SK-N-MC (cell line): ENCODE results near the gene ALOX15B.

Source experiments
- DNase-seq: peaks from one replicate; pipeline ENCODE4 v3.0.0-alpha.2; 2011; ENCODE audit warnings: low read depth, low spot score
- H3K27ac ChIP-seq: fragments of 200-600 bp; sonication (generic); 2 replicates; pipeline ENCODE4 v1.5.1; 2016; ENCODE audit warnings: mixed run types
- H3K36me3 ChIP-seq: fragments of 200-600 bp; sonication (generic); 2 replicates; pipeline ENCODE4 v1.6.1; 2017; ENCODE audit warnings: antibody characterized with exemption, low read length, mixed read lengths; ENCODE audit not compliant: insufficient read depth
- H3K4me3 ChIP-seq: fragments of 200-600 bp; sonication (generic); 2 replicates; pipeline ENCODE4 v1.5.1; 2016
- H3K9ac ChIP-seq: fragments of 200-600 bp; sonication (generic); 2 replicates; pipeline ENCODE4 v1.8.0; 2017; ENCODE audit warnings: mixed run types, mixed read lengths; ENCODE audit not compliant: insufficient read length
- H3K9me3 ChIP-seq: fragments of 200-600 bp; sonication (generic); 2 replicates; pipeline ENCODE4 v1.6.1; 2017; ENCODE audit warnings: low read depth, mild to moderate bottlenecking, antibody characterized with exemption, low read length, moderate library complexity, mixed read lengths
- EZH2 ChIP-seq: fragments of 200-600 bp; sonication (generic); IDR thresholded peaks from one replicate; pipeline ENCODE4 v1.6.1; 2017; ENCODE audit warnings: antibody characterized with exemption
- FOXP2 ChIP-seq: optimal IDR thresholded peaks from 2 replicates; pipeline ENCODE3; 2011; ENCODE audit warnings: mild to moderate bottlenecking, moderate library complexity; ENCODE audit not compliant: insufficient read depth; ENCODE audit errors: extremely low read length, control extremely low read depth
- POLR2AphosphoS5 ChIP-seq: IDR thresholded peaks from 2 replicates; pipeline ENCODE4 v1.6.1; 2012; ENCODE audit warnings: mild to moderate bottlenecking, low read depth, low read length, borderline replicate concordance

The ALOX15B gene

GRCh38 chr17:8044819-8045810, 6.3 kb downstream of the ALOX15B start:
- no peak overlapping the region for H3K9ac ChIP-seq
- no peak overlapping the region for H3K4me3 ChIP-seq
- no peak overlapping the region for H3K27ac ChIP-seq
- DNase-seq: no peak
- no peaks in the 10 kb centered on the region for H3K36me3 ChIP-seq
- TF ChIP-seq POLR2AphosphoS5 (no peak), FOXP2 (no peak), EZH2 (no peak)
- no peaks in the 10 kb centered on the region for H3K9me3 ChIP-seq

- Histone ChIP-seq H3K36me3 (no peaks in the 10 kb centered on the region), H3K4me3 (no peak overlapping the region), H3K9me3 (no peaks in the 10 kb centered on the region), H3K27ac (no peak overlapping the region), H3K9ac (no peak overlapping the region)
- TF ChIP-seq FOXP2: no peak
- TF ChIP-seq EZH2: no peak
- no peak for TF ChIP-seq POLR2AphosphoS5
- no peak for DNase-seq
Observed at GRCh38 chr17:8046306-8046928, 7.6 kb downstream of the ALOX15B start.

- no peak overlapping the region for H3K9ac ChIP-seq
- H3K27ac ChIP-seq: no peak overlapping the region
- no peak for TF ChIP-seq FOXP2
- no peak for TF ChIP-seq EZH2
- TF ChIP-seq POLR2AphosphoS5: no peak
Observed at GRCh38 chr17:8046929-8047768, 8.3 kb downstream of the ALOX15B start.

DNA sequence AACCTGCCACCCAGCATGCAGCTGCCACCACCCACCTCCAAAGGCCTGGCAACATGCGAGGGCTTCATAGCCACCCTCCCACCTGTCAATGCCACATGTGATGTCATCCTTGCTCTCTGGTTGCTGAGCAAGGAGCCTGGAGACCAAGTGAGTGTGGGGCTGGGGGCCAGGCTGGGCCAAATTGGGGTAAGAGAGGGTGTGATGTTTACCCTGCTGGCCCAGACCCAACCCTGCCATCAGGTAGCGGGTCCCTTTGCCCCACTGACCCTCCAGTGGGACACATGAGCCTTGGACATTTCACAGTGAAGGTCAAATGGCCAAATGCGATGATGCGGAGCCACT, 8.9 kb downstream of the ALOX15B start:
- no peak overlapping the region for H3K27ac ChIP-seq
- TF ChIP-seq EZH2: no peak
- TF ChIP-seq FOXP2: no peak
- no peak for TF ChIP-seq POLR2AphosphoS5
- DNase-seq: no peak
- H3K4me3 ChIP-seq: no peak overlapping the region
- H3K36me3 ChIP-seq: no peaks in the 10 kb centered on the region
- no peaks in the 10 kb centered on the region for H3K9me3 ChIP-seq
- H3K9ac ChIP-seq: no peak overlapping the region

More at GRCh38 chr17:8046929-8047768, 8.3 kb downstream of the ALOX15B start:
- Histone ChIP-seq H3K36me3 (no peaks in the 10 kb centered on the region), H3K9me3 (no peaks in the 10 kb centered on the region), H3K4me3 (no peak overlapping the region)
- DNase-seq: no peak

- no peak for DNase-seq
- Histone ChIP-seq H3K9ac (no peak overlapping the region), H3K9me3 (no peaks in the 10 kb centered on the region), H3K36me3 (no peaks in the 10 kb centered on the region), H3K4me3 (no peak overlapping the region), H3K27ac (no peak overlapping the region)
- TF ChIP-seq POLR2AphosphoS5 (no peak), EZH2 (no peak), FOXP2 (no peak)
Observed at GRCh38 chr17:8048236-8048635, 9.4 kb downstream of the ALOX15B start.

DNA sequence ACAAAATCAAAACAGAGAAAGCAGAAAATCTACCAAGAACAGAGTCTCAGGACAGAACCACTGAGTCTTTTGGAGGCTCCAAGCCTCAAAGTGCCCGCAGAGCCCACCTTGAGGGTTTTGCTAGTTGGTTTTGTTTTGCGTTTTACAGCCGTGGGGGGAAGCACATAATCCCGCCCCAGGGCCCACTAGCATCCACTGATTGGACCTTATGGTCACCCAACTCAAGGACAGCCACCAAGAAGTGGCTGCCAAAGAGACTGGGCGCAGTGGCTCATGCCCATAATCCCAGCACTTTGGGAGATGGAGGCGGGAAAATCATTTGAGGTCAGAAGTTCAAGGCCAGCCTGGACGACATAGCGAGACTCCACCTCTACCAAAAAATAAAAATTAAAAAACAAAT, 9.9 kb downstream of the ALOX15B start:
- no peak for DNase-seq
- Histone ChIP-seq H3K9ac (no peak overlapping the region), H3K27ac (no peak overlapping the region), H3K9me3 (no peaks in the 10 kb centered on the region), H3K36me3 (no peaks in the 10 kb centered on the region), H3K4me3 (no peak overlapping the region)
- TF ChIP-seq EZH2 (no peak), POLR2AphosphoS5 (no peak), FOXP2 (no peak)

DNA sequence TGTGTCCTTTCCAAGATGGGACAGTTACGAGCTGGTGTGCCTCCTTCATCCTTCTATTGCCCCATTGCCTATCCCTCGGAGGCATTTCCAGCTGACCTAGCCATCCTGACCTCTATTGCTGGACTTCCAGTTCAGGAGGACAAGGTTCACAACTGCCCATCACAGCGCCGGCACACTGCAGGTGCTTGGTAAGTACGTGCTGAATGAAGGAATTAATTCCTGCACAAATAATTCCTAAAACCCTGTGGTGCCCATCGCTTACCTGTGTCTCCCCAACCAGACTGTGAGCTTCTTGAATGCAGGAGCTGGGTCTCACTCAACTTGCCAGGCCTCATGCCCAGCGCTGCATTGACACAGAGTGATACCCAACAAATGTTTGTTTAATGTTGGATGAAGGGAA, 13.0 kb downstream of the ALOX15B start:
- no peak for DNase-seq
- Histone ChIP-seq H3K27ac (no peak overlapping the region), H3K9me3 (no peaks in the 10 kb centered on the region), H3K4me3 (no peak overlapping the region), H3K36me3 (no peaks in the 10 kb centered on the region), H3K9ac (no peak overlapping the region)
- no peak for TF ChIP-seq POLR2AphosphoS5
- TF ChIP-seq EZH2: no peak
- no peak for TF ChIP-seq FOXP2
